K562 (cell line): ENCODE measurements around the gene OR2T10. TPM values are rescaled to one million over a fixed set of nuclear protein-coding genes. Genes with fewer than 3 reads are reported as not detected.

ENCODE experiments used
- ATAC-seq: fragments of 200-7000 bp; cut with Tn5 transposase; 3 replicates; pipeline ENCODE4 v1.9.1; 2020; ENCODE audit warnings: moderate library complexity
- BruUV-seq: library from RNA; stranded (reverse); fragments of 400-500 nt; replicated peaks from 2 replicates; lab custom pipeline; 2021; lab: Mats Ljungman, UMichigan
- CTCF ChIA-PET: fragments of 300-600 bp; formaldehyde crosslinking; extraction: SDS; loops from one replicate; lab custom pipeline; 2021; ENCODE audit warnings: low intra/inter-chr PET ratio; lab: Yijun Ruan, JAX
- POLR2A ChIA-PET: fragments of 300-600, 350-650 bp; sonication (Branson Sonifier 250); formaldehyde crosslinking; extraction: SDS; loops from one replicate; lab custom pipeline; 2021; ENCODE audit warnings: antibody characterized with exemption, inconsistent platforms; lab: Yijun Ruan, JAX
- DNase-seq, 4 experiments: peaks; one replicate each; pipeline versions ENCODE4 v3.0.0 to v3.0.0-alpha.2; 2011 to 2018; ENCODE audit warnings: low spot score in 3 of 4, mixed read lengths in 3 of 4; ENCODE audit errors: extremely low read depth in 1 of 4
- FAIRE-seq: peaks from 2 replicates; lab custom pipeline; 2011; peaks lifted over from hg19 to GRCh38; lab: Jason Lieb, UNC
- H2AFZ ChIP-seq: 2 replicates; pipeline ENCODE4 v1.6.0; 2011; ENCODE audit warnings: low read depth, low read length, control low read depth, inconsistent platforms
- H3K27ac ChIP-seq: fragments of 200-600 bp; 3 replicates; pipeline ENCODE4 v1.8.0; 2011; ENCODE audit warnings: low read depth, mild to moderate bottlenecking, control low read depth, inconsistent platforms, low read length, moderate library complexity, mixed read lengths; ENCODE audit errors: extremely low read depth
- H3K27me3 ChIP-seq, 2 experiments: fragments of 300-600 bp in 1 of 2; 2 replicates in 1 of 2; 3 replicates in 1 of 2; pipeline versions ENCODE4 v1.6.0 to v1.8.0; 2011; ENCODE audit warnings: inconsistent platforms in 2 of 2, low read length in 2 of 2, mild to moderate bottlenecking in 1 of 2, mixed read lengths in 1 of 2, moderate library complexity in 1 of 2; ENCODE audit not compliant: control insufficient read depth in 2 of 2, insufficient read depth in 2 of 2
- H3K36me3 ChIP-seq: fragments of 300-600 bp; 3 replicates; pipeline ENCODE4 v1.8.0; 2011; ENCODE audit warnings: mild to moderate bottlenecking, low read length, inconsistent platforms; ENCODE audit not compliant: control insufficient read depth, insufficient read depth
- H3K4me1 ChIP-seq, 2 experiments: fragments of 200-600 bp in 1 of 2; replicated peaks in 1 of 2; 2 replicates in 1 of 2; 3 replicates in 1 of 2; pipeline versions ENCODE4 v1.5.1 to v1.8.0; 2011; ENCODE audit warnings: inconsistent platforms in 2 of 2, low read length in 2 of 2, mild to moderate bottlenecking in 1 of 2, mixed read lengths in 1 of 2, moderate library complexity in 1 of 2; ENCODE audit not compliant: control insufficient read depth in 2 of 2, insufficient read depth in 2 of 2
- H3K4me2 ChIP-seq: 2 replicates; pipeline ENCODE4 v1.6.1; 2011; ENCODE audit warnings: low read length, control low read depth, inconsistent platforms, mixed read lengths; ENCODE audit not compliant: insufficient read depth
- H3K4me3 ChIP-seq: fragments of 200-600 bp; sonication (generic), shearing (Covaris generic); 2 replicates; pipeline ENCODE4 v1.5.1; 2016; ENCODE audit warnings: control low read depth, inconsistent platforms
- H3K79me2 ChIP-seq: fragments of 200-600 bp; 3 replicates; pipeline ENCODE4 v1.8.0; 2011; ENCODE audit warnings: low read length, inconsistent platforms; ENCODE audit not compliant: control insufficient read depth, insufficient read depth
- H3K9ac ChIP-seq, 2 experiments: 2 replicates each; pipeline versions ENCODE4 v1.6.0 to v1.6.1; 2011; ENCODE audit warnings: low read depth in 2 of 2, low read length in 2 of 2, control low read depth in 1 of 2, inconsistent platforms in 1 of 2, mild to moderate bottlenecking in 1 of 2, mixed read lengths in 1 of 2; ENCODE audit not compliant: insufficient read depth in 1 of 2
- H3K9me1 ChIP-seq: one replicate; pipeline ENCODE4 v1.6.0; 2011; ENCODE audit warnings: inconsistent platforms, mild to moderate bottlenecking, low read length, moderate library complexity; ENCODE audit not compliant: control insufficient read depth, insufficient read depth
- H3K9me3 ChIP-seq: replicated peaks from 2 replicates; pipeline ENCODE4 v1.5.1; 2011; ENCODE audit warnings: low read depth, low read length, inconsistent platforms; ENCODE audit not compliant: control insufficient read depth, insufficient read depth
- H4K20me1 ChIP-seq: replicated peaks from 2 replicates; pipeline ENCODE4 v1.6.1; 2011; ENCODE audit warnings: low read length, inconsistent platforms, mixed read lengths; ENCODE audit not compliant: control insufficient read depth, insufficient read depth
- E2F3 ChIP-seq: fragments of 250-450 bp; sonication (Bioruptor Pico); IDR thresholded peaks from 2 replicates; pipeline ENCODE4 v1.4.0; 2020; ENCODE audit warnings: mild to moderate bottlenecking
- GTF3C2 ChIP-seq: IDR thresholded peaks from 3 replicates; pipeline ENCODE4 v1.6.1; 2011; ENCODE audit warnings: borderline replicate concordance, mild to moderate bottlenecking, moderate library complexity; ENCODE audit not compliant: insufficient read length; ENCODE audit errors: extremely low read depth
- KDM1A ChIP-seq, 2 experiments: fragments of 450-650 bp; IDR thresholded peaks; 2 replicates each; pipeline ENCODE4 v1.6.1; 2016; ENCODE audit warnings: mild to moderate bottlenecking in 2 of 2
- MBD2 ChIP-seq: sonication (generic); IDR thresholded peaks from 2 replicates; pipeline ENCODE4 v1.6.1; 2016; ENCODE audit warnings: low read depth, borderline replicate concordance
- NCOA4 ChIP-seq: fragments of 450-650 bp; IDR thresholded peaks from 2 replicates; pipeline ENCODE4 v1.6.1; 2018; ENCODE audit warnings: mild to moderate bottlenecking; ENCODE audit not compliant: partially characterized antibody
- POLR3G ChIP-seq: IDR thresholded peaks from 2 replicates; pipeline ENCODE4 v1.6.1; 2011; ENCODE audit not compliant: insufficient read length, insufficient replicate concordance; ENCODE audit errors: extremely low read depth
- RBM22 ChIP-seq: fragments of 200-400 bp; formaldehyde crosslinking; IDR thresholded peaks from 2 replicates; pipeline ENCODE4 v1.6.1; 2018; ENCODE audit warnings: low read length, low read depth; ENCODE audit not compliant: poor library complexity, severe bottlenecking
- SMARCA4 ChIP-seq: fragments of 450-650 bp; IDR thresholded peaks from 2 replicates; pipeline ENCODE4 v1.6.1; 2016
- ZNF79 ChIP-seq: fragments of 250-450 bp; sonication (Bioruptor Pico); IDR thresholded peaks from 2 replicates; pipeline ENCODE4 v1.4.0; 2020; ENCODE audit warnings: low read depth, mild to moderate bottlenecking, moderate library complexity
- WGBS: fragments of 100-300 bp; shearing (Covaris generic); methylation state at CpG from one replicate; pipeline ENCODE4 v1.1.6; 2016; ENCODE audit warnings: low coverage, mixed read lengths; ENCODE audit not compliant: insufficient coverage; ENCODE audit errors: missing lambda C conversion rate; 5-methylcytosine and 5-hydroxymethylcytosine counted together
- in situ Hi-C: fragments of 300-500 bp; cut with MboI; formaldehyde crosslinking; loops from 4 replicates; pipeline ENCODE4 v1.15.0; 2018; ENCODE audit warnings: inconsistent platforms, mixed read lengths
- intact Hi-C: fragments of 100-400 bp; cut with micrococcal nuclease; formaldehyde crosslinking; loops from 2 replicates; pipeline ENCODE4 v1.14.2; 2022
- polyA plus RNA-seq, 8 experiments: library from polyadenylated mRNA; depleted of rRNA in 4 of 8; stranded (reverse) in 5 of 8; unstranded in 3 of 8; fragments of >200 nt; fragmentation: Nextera tagmentation in 2 of 8; fragmentation: Illumina TruSeq in 1 of 8; extraction: Ambion mirVana in 2 of 8; extraction: Trizol in 1 of 8; gene quantifications; 2 replicates each; pipeline versions ENCODE4 v1.2.1 to v1.2.3, GENCODE V29; 2011 to 2014; ENCODE audit warnings: inconsistent platforms in 1 of 8, missing spikeins in 1 of 8
- total RNA-seq, 7 experiments: library from RNA; depleted of rRNA in 6 of 7; stranded (reverse); fragments of >200 nt in 6 of 7; fragmentation: Illumina TruSeq in 2 of 7; extraction: Trizol in 2 of 7; gene quantifications; 2 replicates each; pipeline versions ENCODE4 v1.2.1 to v1.2.3, GENCODE V29; 2011 to 2021; ENCODE audit warnings: low replicate concordance in 1 of 7

Gene OR2T10
- total and polyA plus RNA-seq, 9 of the 15 experiments (the other 6 are each of a cell fraction or from before 2014, with no cell fraction given): not detected

GRCh38 chr1:248621770-248622169 is 24.3 kb upstream of the OR2T10 start:
- intact Hi-C loops: loop anchor here (1.0 kb wide), 1 partner anchor 186 kb away; no protein-coding TSS in a partner anchor
- ATAC-seq (no peak), FAIRE-seq (no peak), DNase-seq (no peak)
- H3K4me2 ChIP-seq: no peak overlapping the region
- no peak overlapping the region for H3K27ac ChIP-seq
- no TSS peak for BruUV-seq
- CTCF ChIA-PET: no interaction called here
- TF ChIP-seq SMARCA4 (no peak), KDM1A (IDR thresholded peaks at IDR 0.05) (no peak), RBM22 (no peak), E2F3 (CRISPR knock-in tag) (no peak), ZNF79 (CRISPR knock-in tag) (no peak), MBD2 (no peak), NCOA4 (no peak), GTF3C2 (no peak), POLR3G (no peak)
- no peaks in the 10 kb centered on the region for H3K79me2 ChIP-seq
- no peaks in the 10 kb centered on the region for H3K9me1 ChIP-seq
- no peak overlapping the region for H2AFZ ChIP-seq
- H3K27me3 ChIP-seq: no peaks in the 10 kb centered on the region
- no peaks in the 10 kb centered on the region for H3K9me3 ChIP-seq
- H3K36me3 ChIP-seq: no peaks in the 10 kb centered on the region
- H3K9ac ChIP-seq: no peak overlapping the region
- POLR2A ChIA-PET: no interaction called here
- in situ Hi-C loops: no loop called here
- H3K4me1 ChIP-seq: no peaks in the 10 kb centered on the region
- 3% methylated on average over 6 of the region's 7 CpGs for WGBS
- no peak overlapping the region for H3K4me3 ChIP-seq
- H4K20me1 ChIP-seq: no peaks in the 10 kb centered on the region
